H1 (cell line): Measurements from ENCODE around the gene PROZ. TPM values are rescaled to one million over a fixed set of nuclear protein-coding genes. Genes with fewer than 3 reads are reported as not detected.

ENCODE experiments used
- CHD7 ChIP-seq: fragments of 300-600 bp; sonication (generic); IDR thresholded peaks from 2 replicates; pipeline ENCODE4 v1.7.1; 2012; ENCODE audit warnings: low read length, moderate library complexity, mild to moderate bottlenecking, inconsistent platforms; ENCODE audit not compliant: insufficient replicate concordance
- GABPA ChIP-seq: IDR thresholded peaks from 2 replicates; pipeline ENCODE4 v1.6.1; 2011; ENCODE audit warnings: mild to moderate bottlenecking, low read length, moderate library complexity, borderline replicate concordance; ENCODE audit not compliant: insufficient read depth
- polyA plus RNA-seq, 7 experiments: library from polyadenylated mRNA; depleted of rRNA in 3 of 7; stranded (reverse) in 5 of 7; unstranded in 2 of 7; fragments of >200 nt in 5 of 7; fragments of 200-250 nt in 2 of 7; gene quantifications; 1 replicate in 5 of 7; 2 replicates in 1 of 7; 4 replicates in 1 of 7; pipeline versions ENCODE4 v1.2.1 to v1.2.3, GENCODE V29; 2011 to 2013; ENCODE audit warnings: missing spikeins in 2 of 7, mixed read lengths in 2 of 7
- total RNA-seq: library from RNA; stranded (reverse); fragmentation: NEBNext Ultra II Directional; extraction: Animal tissue kit (Norgen Biotek cat#: 25700); gene quantifications from 2 replicates; pipeline ENCODE4 v1.2.1, GENCODE V29; 2021

Gene PROZ
- total and polyA plus RNA-seq, 2 of the 8 experiments (the other 6 are each of a cell fraction or from before 2014, with no cell fraction given), result not detected

GRCh38 chr13:113216254-113217048, 58.0 kb downstream of the PROZ start (continued):
- TF ChIP-seq CHD7 (peak; percentile 23), GABPA (no peak)
